ENCODE data around the gene NFIB.

DNA sequence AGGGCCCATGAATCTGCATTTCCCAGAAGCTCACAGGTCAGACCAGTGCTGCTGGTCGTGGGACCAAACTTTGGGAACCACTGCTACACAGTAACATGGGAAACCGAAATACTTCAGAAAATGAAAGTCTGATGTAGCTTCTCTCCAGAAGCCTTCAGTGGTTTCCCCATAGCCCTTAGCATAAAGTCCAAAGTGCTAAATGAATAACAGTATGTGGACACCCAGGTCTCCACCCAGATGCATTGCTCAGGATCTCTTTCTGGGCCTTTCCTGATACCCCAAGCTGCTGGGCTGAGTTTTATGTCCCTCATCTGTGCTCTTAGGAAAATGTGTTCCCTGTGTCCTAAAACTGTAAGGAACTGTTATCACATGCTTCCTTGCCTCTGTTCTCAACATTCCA lies 100.4 kb downstream of the NFIB start:
- no peak for TF ChIP-seq MED1 (CRISPR knock-in tag; IDR thresholded peaks at IDR 0.05)
- TF ChIP-seq, protein P1, sequence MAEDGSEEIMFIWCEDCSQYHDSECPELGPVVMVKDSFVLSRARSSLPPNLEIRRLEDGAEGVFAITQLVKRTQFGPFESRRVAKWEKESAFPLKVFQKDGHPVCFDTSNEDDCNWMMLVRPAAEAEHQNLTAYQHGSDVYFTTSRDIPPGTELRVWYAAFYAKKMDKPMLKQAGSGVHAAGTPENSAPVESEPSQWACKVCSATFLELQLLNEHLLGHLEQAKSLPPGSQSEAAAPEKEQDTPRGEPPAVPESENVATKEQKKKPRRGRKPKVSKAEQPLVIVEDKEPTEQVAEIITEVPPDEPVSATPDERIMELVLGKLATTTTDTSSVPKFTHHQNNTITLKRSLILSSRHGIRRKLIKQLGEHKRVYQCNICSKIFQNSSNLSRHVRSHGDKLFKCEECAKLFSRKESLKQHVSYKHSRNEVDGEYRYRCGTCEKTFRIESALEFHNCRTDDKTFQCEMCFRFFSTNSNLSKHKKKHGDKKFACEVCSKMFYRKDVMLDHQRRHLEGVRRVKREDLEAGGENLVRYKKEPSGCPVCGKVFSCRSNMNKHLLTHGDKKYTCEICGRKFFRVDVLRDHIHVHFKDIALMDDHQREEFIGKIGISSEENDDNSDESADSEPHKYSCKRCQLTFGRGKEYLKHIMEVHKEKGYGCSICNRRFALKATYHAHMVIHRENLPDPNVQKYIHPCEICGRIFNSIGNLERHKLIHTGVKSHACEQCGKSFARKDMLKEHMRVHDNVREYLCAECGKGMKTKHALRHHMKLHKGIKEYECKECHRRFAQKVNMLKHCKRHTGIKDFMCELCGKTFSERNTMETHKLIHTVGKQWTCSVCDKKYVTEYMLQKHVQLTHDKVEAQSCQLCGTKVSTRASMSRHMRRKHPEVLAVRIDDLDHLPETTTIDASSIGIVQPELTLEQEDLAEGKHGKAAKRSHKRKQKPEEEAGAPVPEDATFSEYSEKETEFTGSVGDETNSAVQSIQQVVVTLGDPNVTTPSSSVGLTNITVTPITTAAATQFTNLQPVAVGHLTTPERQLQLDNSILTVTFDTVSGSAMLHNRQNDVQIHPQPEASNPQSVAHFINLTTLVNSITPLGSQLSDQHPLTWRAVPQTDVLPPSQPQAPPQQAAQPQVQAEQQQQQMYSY (CRISPR knock-in tag; IDR thresholded peaks at IDR 0.05), result no peak
- no peak for TF ChIP-seq MBD4 (IDR thresholded peaks at IDR 0.05; ENCODE audit: borderline replicate concordance, low read length)
- no peak for TF ChIP-seq ARNT (IDR thresholded peaks at IDR 0.05)
- TF ChIP-seq JDP2 (CRISPR knock-in tag; IDR thresholded peaks at IDR 0.05; ENCODE audit: borderline replicate concordance), result no peak
- no peak for TF ChIP-seq NFATC3 (CRISPR knock-in tag; IDR thresholded peaks at IDR 0.05)
- no peak for TF ChIP-seq CTCF (CRISPR knock-in tag; IDR thresholded peaks at IDR 0.05)
- TF ChIP-seq NCOA2 (CRISPR knock-in tag; IDR thresholded peaks at IDR 0.05), result no peak
- no peak for TF ChIP-seq ARID2 (CRISPR knock-in tag; IDR thresholded peaks at IDR 0.05; ENCODE audit: borderline replicate concordance)

Measured in HepG2 (cell line).